Trophoblast cell (in vitro differentiated cells and primary cell): ENCODE data around the gene TBC1D8.

Experiments used
- DNase-seq, 2 donors: peaks; one replicate each; pipeline ENCODE4 v3.0.0-alpha.2; 2016
- H2AFZ ChIP-seq: 2 replicates; pipeline ENCODE4 v1.6.1; 2013; ENCODE audit warnings: low read length, moderate library complexity, mild to moderate bottlenecking; ENCODE audit not compliant: insufficient read depth, poor library complexity
- H2AK5ac ChIP-seq: 2 replicates; pipeline ENCODE4 v1.6.1; 2013; ENCODE audit warnings: mild to moderate bottlenecking, low read length
- H2BK120ac ChIP-seq: 2 replicates; pipeline ENCODE4 v1.6.1; 2013; ENCODE audit warnings: low read length, mild to moderate bottlenecking, moderate library complexity; ENCODE audit not compliant: insufficient read depth, poor library complexity
- H2BK12ac ChIP-seq: 2 replicates; pipeline ENCODE4 v1.6.1; 2013; ENCODE audit warnings: mild to moderate bottlenecking, low read length, moderate library complexity
- H2BK5ac ChIP-seq: 2 replicates; pipeline ENCODE4 v1.6.1; 2013; ENCODE audit warnings: low read length, low read depth, moderate library complexity, mild to moderate bottlenecking; ENCODE audit not compliant: poor library complexity
- H3K14ac ChIP-seq: 2 replicates; pipeline ENCODE4 v1.6.1; 2013; ENCODE audit warnings: mild to moderate bottlenecking, low read length
- H3K18ac ChIP-seq: 2 replicates; pipeline ENCODE4 v1.6.1; 2013; ENCODE audit warnings: mild to moderate bottlenecking, low read length
- H3K23ac ChIP-seq: 2 replicates; pipeline ENCODE4 v1.6.1; 2013; ENCODE audit warnings: low read length
- H3K27ac ChIP-seq: 2 replicates; pipeline ENCODE4 v1.5.1; 2013; ENCODE audit warnings: low read depth, mild to moderate bottlenecking, inconsistent platforms, low read length, moderate library complexity
- H3K27me3 ChIP-seq: 2 replicates; pipeline ENCODE4 v1.6.1; 2013; ENCODE audit warnings: inconsistent platforms, mild to moderate bottlenecking, low read length, moderate library complexity; ENCODE audit not compliant: insufficient read depth
- H3K36me3 ChIP-seq, 2 experiments: 1 replicate in 1 of 2; 2 replicates in 1 of 2; pipeline ENCODE4 v1.6.1; 2013; ENCODE audit warnings: low read length in 2 of 2, mild to moderate bottlenecking in 2 of 2, moderate library complexity in 1 of 2; ENCODE audit not compliant: insufficient read depth in 2 of 2, control insufficient read depth in 1 of 2
- H3K4ac ChIP-seq: 2 replicates; pipeline ENCODE4 v1.6.1; 2013; ENCODE audit warnings: low read depth, mild to moderate bottlenecking, low read length, moderate library complexity
- H3K4me1 ChIP-seq, 2 experiments: 1 replicate in 1 of 2; 2 replicates in 1 of 2; pipeline ENCODE4 v1.6.1; 2013; ENCODE audit warnings: low read length in 2 of 2, mild to moderate bottlenecking in 2 of 2, moderate library complexity in 1 of 2; ENCODE audit not compliant: insufficient read depth in 2 of 2, control insufficient read depth in 1 of 2
- H3K4me2 ChIP-seq: 2 replicates; pipeline ENCODE4 v1.6.1; 2013; ENCODE audit warnings: inconsistent platforms, mild to moderate bottlenecking, low read length, moderate library complexity
- H3K4me3 ChIP-seq: 2 replicates; pipeline ENCODE4 v1.5.1; 2013; ENCODE audit warnings: mild to moderate bottlenecking, low read depth, low read length, inconsistent platforms
- H3K79me1 ChIP-seq: one replicate; pipeline ENCODE4 v1.6.1; 2013; ENCODE audit warnings: low read length
- H3K79me2 ChIP-seq: 2 replicates; pipeline ENCODE4 v1.6.1; 2013; ENCODE audit warnings: low read length, mild to moderate bottlenecking; ENCODE audit not compliant: control insufficient read depth, insufficient read depth, poor library complexity
- H3K9ac ChIP-seq: 2 replicates; pipeline ENCODE4 v1.6.1; 2013; ENCODE audit warnings: mild to moderate bottlenecking, low read length
- H3K9me3 ChIP-seq: 2 replicates; pipeline ENCODE4 v1.6.1; 2013; ENCODE audit warnings: low read depth, mild to moderate bottlenecking, control low read depth, inconsistent platforms, low read length; ENCODE audit not compliant: insufficient read depth
- H4K12ac ChIP-seq: 2 replicates; pipeline ENCODE4 v1.6.1; 2013; ENCODE audit warnings: low read depth, mild to moderate bottlenecking, low read length, moderate library complexity
- H4K8ac ChIP-seq: 2 replicates; pipeline ENCODE4 v1.6.1; 2013; ENCODE audit warnings: low read depth, mild to moderate bottlenecking, low read length, moderate library complexity
- H4K91ac ChIP-seq: one replicate; pipeline ENCODE4 v1.6.1; 2013; ENCODE audit warnings: low read depth, mild to moderate bottlenecking, low read length, moderate library complexity
- WGBS: extraction: QIAGEN DNeasy Blood & Tissue Kit; methylation state at CpG from one replicate; pipeline ENCODE4 v1.1.7; 2013; ENCODE audit warnings: missing lambda C conversion rate; ENCODE audit not compliant: insufficient read length, insufficient coverage; ENCODE audit errors: extremely low coverage; 5-methylcytosine and 5-hydroxymethylcytosine counted together

The TBC1D8 gene

GRCh38 chr2:101151859-101152271 is 683 bp upstream of the TBC1D8 start:
- Histone ChIP-seq H3K4me1 (peaks cover 4 to 15% of the 10 kb centered on the region in 2 experiments), H2AK5ac (no peak overlapping the region), H3K14ac (no peak overlapping the region), H3K79me2 (peaks cover 4% of the 10 kb centered on the region), H3K27me3 (no peaks in the 10 kb centered on the region), H4K8ac (peak overlapping the region; percentile 26), H2AFZ (peak overlapping the region; percentile 77), H3K4me2 (peak overlapping the region; percentile 63), H3K9ac (no peak overlapping the region), H4K91ac (no peak overlapping the region), H3K4ac (no peak overlapping the region), H3K79me1 (peaks cover 4% of the 10 kb centered on the region), H3K36me3 (no peaks in the 10 kb centered on the region), H3K18ac (no peak overlapping the region), H2BK120ac (no peak overlapping the region), H3K23ac (no peak overlapping the region), H3K9me3 (no peaks in the 10 kb centered on the region), H3K4me3 (peak overlapping the region; percentile 69), H4K12ac (no peak overlapping the region), H2BK5ac (no peak overlapping the region), H3K27ac (no peak overlapping the region), H2BK12ac (no peak overlapping the region)
- WGBS, result no CpG with 5 or more reads among the region's 14 CpGs
- peak in 1 of 2 donors; percentile 22 for DNase-seq

- Histone ChIP-seq H3K27me3 (no peaks in the 10 kb centered on the region), H3K14ac (no peak overlapping the region), H2AK5ac (no peak overlapping the region), H3K23ac (no peak overlapping the region), H2BK5ac (no peak overlapping the region), H3K4me1 (peaks cover 4 to 15% of the 10 kb centered on the region in 2 experiments), H4K8ac (peak overlapping the region; percentile 46), H4K91ac (no peak overlapping the region), H3K9ac (no peak overlapping the region), H3K79me1 (peaks cover 4% of the 10 kb centered on the region), H2BK120ac (no peak overlapping the region), H3K9me3 (no peaks in the 10 kb centered on the region), H3K4ac (no peak overlapping the region), H2AFZ (peak overlapping the region; percentile 8), H3K27ac (no peak overlapping the region), H3K4me3 (peak overlapping the region; percentile 79), H3K36me3 (no peaks in the 10 kb centered on the region), H3K18ac (no peak overlapping the region), H4K12ac (no peak overlapping the region), H3K4me2 (peak overlapping the region; percentile 71), H3K79me2 (peaks cover 4% of the 10 kb centered on the region), H2BK12ac (no peak overlapping the region)
- no peak for DNase-seq
- no CpG with 5 or more reads among the region's 76 CpGs for WGBS
Observed at GRCh38 chr2:101150306-101151145, 656 bp downstream of the TBC1D8 start.

- H3K36me3 ChIP-seq, result no peaks in the 10 kb centered on the region
- H3K27me3 ChIP-seq, result no peaks in the 10 kb centered on the region
- H4K91ac ChIP-seq, result no peak overlapping the region
- H3K9me3 ChIP-seq, result no peaks in the 10 kb centered on the region
- H3K4ac ChIP-seq, result no peak overlapping the region
- peaks cover 4 to 15% of the 10 kb centered on the region in 2 experiments for H3K4me1 ChIP-seq
- peak overlapping the region; percentile 50 for H3K23ac ChIP-seq
- peaks cover 4% of the 10 kb centered on the region for H3K79me1 ChIP-seq
- H2AFZ ChIP-seq, result no peak overlapping the region
- peaks cover 4% of the 10 kb centered on the region for H3K79me2 ChIP-seq
- H2BK12ac ChIP-seq, result no peak overlapping the region
- H3K9ac ChIP-seq, result no peak overlapping the region
- no peak overlapping the region for H3K27ac ChIP-seq
- no peak overlapping the region for H2BK5ac ChIP-seq
- H3K14ac ChIP-seq, result no peak overlapping the region
- no peak for DNase-seq
- H4K12ac ChIP-seq, result no peak overlapping the region
- H3K18ac ChIP-seq, result no peak overlapping the region
- H3K4me3 ChIP-seq, result no peak overlapping the region
- no peak overlapping the region for H4K8ac ChIP-seq
- no CpG with 5 or more reads among the region's 21 CpGs for WGBS
- H3K4me2 ChIP-seq, result no peak overlapping the region
- no peak overlapping the region for H2BK120ac ChIP-seq
- no peak overlapping the region for H2AK5ac ChIP-seq
Observed at GRCh38 chr2:101149241-101150192, 1.7 kb downstream of the TBC1D8 start.

GRCh38 chr2:101148777-101149176 is 2.4 kb downstream of the TBC1D8 start:
- H3K79me1 ChIP-seq, result peaks cover 4% of the 10 kb centered on the region
- WGBS, result no CpG with 5 or more reads among the region's 5 CpGs

More at GRCh38 chr2:101148777-101149176, 2.4 kb downstream of the TBC1D8 start:
- H4K91ac ChIP-seq, result no peak overlapping the region
- no peak for DNase-seq
- no peak overlapping the region for H3K27ac ChIP-seq
- H2BK12ac ChIP-seq, result no peak overlapping the region
- H2AFZ ChIP-seq, result no peak overlapping the region
- H3K36me3 ChIP-seq, result no peaks in the 10 kb centered on the region
- no peaks in the 10 kb centered on the region for H3K27me3 ChIP-seq
- H3K4me2 ChIP-seq, result no peak overlapping the region
- peaks cover 4% of the 10 kb centered on the region for H3K79me2 ChIP-seq
- no peak overlapping the region for H3K14ac ChIP-seq
- H3K9me3 ChIP-seq, result no peaks in the 10 kb centered on the region
- H3K4me1 ChIP-seq, result peaks cover 4 to 16% of the 10 kb centered on the region in 2 experiments
- no peak overlapping the region for H3K23ac ChIP-seq
- H3K18ac ChIP-seq, result no peak overlapping the region
- H4K12ac ChIP-seq, result no peak overlapping the region
- no peak overlapping the region for H3K4ac ChIP-seq
- H2AK5ac ChIP-seq, result no peak overlapping the region
- H2BK120ac ChIP-seq, result no peak overlapping the region
- H4K8ac ChIP-seq, result no peak overlapping the region
- no peak overlapping the region for H2BK5ac ChIP-seq
- no peak overlapping the region for H3K9ac ChIP-seq
- no peak overlapping the region for H3K4me3 ChIP-seq
